NCI-H226 (cell line): Measurements from ENCODE around the gene ZNF710.
"Not testable (repeated sequence)": the region's sequence is repeated elsewhere in the genome, so short reads cannot be mapped to it uniquely, and the experiment has no call there.

Experiments
- DNase-seq: peaks from one replicate; pipeline ENCODE4 v3.0.0-alpha.2; 2015

Gene ZNF710

GRCh38 chr15:90083954-90084607 lies 83.0 kb downstream of the ZNF710 start:
- DNase-seq = no peak

GRCh38 chr15:90084876-90085423 lies 83.8 kb downstream of the ZNF710 start:
- no peak for DNase-seq

- no peak for DNase-seq
Observed at GRCh38 chr15:90085565-90085964, 84.4 kb downstream of the ZNF710 start.

GRCh38 chr15:90086868-90087268 lies 85.7 kb downstream of the ZNF710 start:
- peak; percentile 47 for DNase-seq

- DNase-seq = peak; percentile 93
Observed at GRCh38 chr15:90087454-90088154, 86.5 kb downstream of the ZNF710 start.

- DNase-seq = no peak
Observed at GRCh38 chr15:90090226-90090848, 89.2 kb downstream of the ZNF710 start.

GRCh38 chr15:90091156-90091931 lies 90.2 kb downstream of the ZNF710 start:
- no peak for DNase-seq

- DNase-seq = no peak
Observed at GRCh38 chr15:90095521-90095959, 94.4 kb downstream of the ZNF710 start.

GRCh38 chr15:90097475-90097874 lies 96.4 kb downstream of the ZNF710 start:
- DNase-seq = no peak

- DNase-seq = no peak
Observed at GRCh38 chr15:90099072-90099867, 98.1 kb downstream of the ZNF710 start.

- peak; percentile 68 for DNase-seq
Observed at GRCh38 chr15:90099868-90100831, 99.0 kb downstream of the ZNF710 start.

- no peak for DNase-seq
Observed at GRCh38 chr15:90101130-90101968, 100.2 kb downstream of the ZNF710 start.

- peak; percentile 81 for DNase-seq
Observed at GRCh38 chr15:90101969-90102890, 101.1 kb downstream of the ZNF710 start, which contains the start of gene IDH2. Gene IDH2 (minus strand): TSS chr15:90102468. CDS start chr15:90102390, 78 bp downstream.

GRCh38 chr15:90103701-90104329 lies 102.7 kb downstream of the ZNF710 start:
- DNase-seq = no peak

GRCh38 chr15:90104551-90104950 lies 103.4 kb downstream of the ZNF710 start:
- DNase-seq = no peak

GRCh38 chr15:90105521-90105920 lies 104.4 kb downstream of the ZNF710 start:
- no peak for DNase-seq

- DNase-seq = peak; percentile 79
Observed at GRCh38 chr15:90106522-90107117, 105.5 kb downstream of the ZNF710 start.

GRCh38 chr15:90108038-90108437 lies 106.9 kb downstream of the ZNF710 start:
- not testable (repeated sequence) for DNase-seq
